Measurements from ENCODE around the gene LRRC8D. TPM values are rescaled to one million over a fixed set of nuclear protein-coding genes. Genes with fewer than 3 reads are reported as not detected.

Gene LRRC8D
- polyA plus RNA-seq, 2 donors: 3.5 to 7.1 TPM

- WGBS, 2 donors: 79% methylated on average over 2 of the region's 2 CpGs
- H3K36me3 ChIP-seq (ENCODE audit: control insufficient read depth in 2 of 2, insufficient read depth in 2 of 2, low read length in 1 of 2): no peaks in the 10 kb centered on the region
- H3K27ac ChIP-seq (ENCODE audit: low read depth in 2 of 2, low read length in 1 of 2): no peak overlapping the region
- H3K9me3 ChIP-seq (ENCODE audit: control insufficient read depth in 2 of 2, insufficient read depth in 1 of 2, low read depth in 1 of 2, low read length in 1 of 2): no peaks in the 10 kb centered on the region
- H3K27me3 ChIP-seq (ENCODE audit: control insufficient read depth in 1 of 2, insufficient read depth in 2 of 2, low read length in 2 of 2): no peaks in the 10 kb centered on the region
- peaks cover 0 to 3% of the 10 kb centered on the region in 2 donors for H3K4me1 ChIP-seq (ENCODE audit: control insufficient read depth in 2 of 2, insufficient read depth in 2 of 2, low read length in 1 of 2)
- no peak overlapping the region for H3K4me3 ChIP-seq (ENCODE audit: low read depth in 1 of 2, low read length in 2 of 2)
Measured at GRCh38 chr1:89907727-89908212, 86.9 kb downstream of the LRRC8D start.

GRCh38 chr1:89908273-89908671, 87.4 kb downstream of the LRRC8D start:
- peak overlapping the region in 1 of 2 donors; percentile 42 for H3K27ac ChIP-seq (ENCODE audit: low read depth in 2 of 2, low read length in 1 of 2)
- peaks cover 0 to 3% of the 10 kb centered on the region in 2 donors for H3K4me1 ChIP-seq (ENCODE audit: control insufficient read depth in 2 of 2, insufficient read depth in 2 of 2, low read length in 1 of 2)
- no peak overlapping the region for H3K4me3 ChIP-seq (ENCODE audit: low read depth in 1 of 2, low read length in 2 of 2)
- no peaks in the 10 kb centered on the region for H3K27me3 ChIP-seq (ENCODE audit: control insufficient read depth in 1 of 2, insufficient read depth in 2 of 2, low read length in 2 of 2)
- H3K36me3 ChIP-seq (ENCODE audit: control insufficient read depth in 2 of 2, insufficient read depth in 2 of 2, low read length in 1 of 2): no peaks in the 10 kb centered on the region
- H3K9me3 ChIP-seq (ENCODE audit: control insufficient read depth in 2 of 2, insufficient read depth in 1 of 2, low read depth in 1 of 2, low read length in 1 of 2): no peaks in the 10 kb centered on the region
- 100% methylated on average over 2 of the region's 2 CpGs for WGBS, 2 donors

DNA sequence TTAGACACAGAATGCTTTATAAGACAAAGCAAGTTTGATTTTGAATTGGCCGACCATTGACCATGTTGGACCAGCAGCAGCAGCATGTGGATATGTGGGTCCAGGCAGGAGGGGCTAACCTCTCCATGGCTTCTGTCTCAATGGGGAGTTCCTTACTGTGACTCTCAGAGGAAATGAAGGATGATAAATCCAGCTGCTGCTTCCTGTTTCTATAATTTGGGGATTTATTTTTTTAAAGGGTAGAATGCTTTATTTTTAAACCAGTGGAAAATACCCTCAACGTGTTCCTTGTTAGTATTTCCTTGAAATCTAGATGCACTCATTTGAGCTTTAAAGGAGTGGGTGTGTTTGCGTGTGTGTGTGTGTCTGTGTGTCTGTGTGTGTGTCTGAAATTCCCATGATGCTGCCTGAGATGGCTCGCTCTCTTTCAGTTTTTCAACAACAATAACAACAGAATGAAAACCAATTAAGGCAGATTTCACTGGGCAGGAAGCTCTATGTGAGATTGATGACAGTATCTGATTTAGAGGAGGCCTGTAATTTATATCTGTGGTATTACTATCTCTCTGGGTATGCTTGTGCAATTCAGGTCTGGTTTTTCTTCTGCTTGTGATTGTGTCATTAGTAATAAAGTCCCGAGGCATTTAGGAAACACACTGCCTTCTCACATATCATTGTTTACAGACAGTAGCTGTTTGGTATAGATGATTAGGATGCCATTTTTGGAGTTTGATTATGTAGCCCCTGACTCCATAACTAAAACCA, 88.0 kb downstream of the LRRC8D start:
- Histone ChIP-seq H3K4me3 (ENCODE audit: low read depth in 1 of 2, low read length in 2 of 2) (no peak overlapping the region), H3K36me3 (ENCODE audit: control insufficient read depth in 2 of 2, insufficient read depth in 2 of 2, low read length in 1 of 2) (no peaks in the 10 kb centered on the region), H3K9me3 (ENCODE audit: control insufficient read depth in 2 of 2, insufficient read depth in 1 of 2, low read depth in 1 of 2, low read length in 1 of 2) (no peaks in the 10 kb centered on the region), H3K27ac (ENCODE audit: low read depth in 2 of 2, low read length in 1 of 2) (peak overlapping the region in 1 of 2 donors; percentile 42), H3K27me3 (ENCODE audit: control insufficient read depth in 1 of 2, insufficient read depth in 2 of 2, low read length in 2 of 2) (no peaks in the 10 kb centered on the region), H3K4me1 (ENCODE audit: control insufficient read depth in 2 of 2, insufficient read depth in 2 of 2, low read length in 1 of 2) (peaks cover 0 to 3% of the 10 kb centered on the region in 2 donors)
- WGBS, 2 donors: 58 to 62% methylated on average over 5 of the region's 5 CpGs

GRCh38 chr1:89910268-89910667, 89.4 kb downstream of the LRRC8D start:
- H3K27ac ChIP-seq (ENCODE audit: low read depth in 2 of 2, low read length in 1 of 2): no peak overlapping the region
- H3K9me3 ChIP-seq (ENCODE audit: control insufficient read depth in 2 of 2, insufficient read depth in 1 of 2, low read depth in 1 of 2, low read length in 1 of 2): no peaks in the 10 kb centered on the region
- peaks cover 0 to 3% of the 10 kb centered on the region in 2 donors for H3K4me1 ChIP-seq (ENCODE audit: control insufficient read depth in 2 of 2, insufficient read depth in 2 of 2, low read length in 1 of 2)
- no peak overlapping the region for H3K4me3 ChIP-seq (ENCODE audit: low read depth in 1 of 2, low read length in 2 of 2)
- no peaks in the 10 kb centered on the region for H3K36me3 ChIP-seq (ENCODE audit: control insufficient read depth in 2 of 2, insufficient read depth in 2 of 2, low read length in 1 of 2)
- H3K27me3 ChIP-seq (ENCODE audit: control insufficient read depth in 1 of 2, insufficient read depth in 2 of 2, low read length in 2 of 2): no peaks in the 10 kb centered on the region

DNA sequence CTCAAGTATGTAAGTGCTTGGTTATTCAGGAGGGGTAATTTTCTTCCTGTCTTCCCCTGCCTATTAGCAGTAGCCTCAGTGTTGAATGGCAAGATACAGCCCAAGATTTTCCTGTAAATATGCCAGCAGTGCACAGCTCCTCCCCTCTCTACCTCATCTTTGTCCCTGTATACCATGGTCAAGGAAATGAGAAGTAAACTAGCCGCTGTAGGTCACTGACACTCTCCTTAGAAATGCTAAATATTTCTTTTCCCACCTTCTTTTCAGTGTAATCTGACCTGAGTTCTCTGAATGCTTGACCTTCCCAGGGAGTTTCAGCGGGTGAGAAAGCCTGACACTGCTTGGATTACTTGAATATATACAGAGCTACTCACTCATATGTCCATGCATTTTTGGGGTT, 89.9 kb downstream of the LRRC8D start:
- Histone ChIP-seq H3K27ac (ENCODE audit: low read depth in 2 of 2, low read length in 1 of 2) (no peak overlapping the region), H3K36me3 (ENCODE audit: control insufficient read depth in 2 of 2, insufficient read depth in 2 of 2, low read length in 1 of 2) (no peaks in the 10 kb centered on the region), H3K4me3 (ENCODE audit: low read depth in 1 of 2, low read length in 2 of 2) (no peak overlapping the region), H3K4me1 (ENCODE audit: control insufficient read depth in 2 of 2, insufficient read depth in 2 of 2, low read length in 1 of 2) (peaks cover 0 to 3% of the 10 kb centered on the region in 2 donors), H3K9me3 (ENCODE audit: control insufficient read depth in 2 of 2, insufficient read depth in 1 of 2, low read depth in 1 of 2, low read length in 1 of 2) (no peaks in the 10 kb centered on the region), H3K27me3 (ENCODE audit: control insufficient read depth in 1 of 2, insufficient read depth in 2 of 2, low read length in 2 of 2) (no peaks in the 10 kb centered on the region)
- WGBS, 2 donors: 79 to 84% methylated on average over 2 of the region's 2 CpGs

- 93 to 95% methylated on average over 10 of the region's 10 CpGs for WGBS, 2 donors
- Histone ChIP-seq H3K4me3 (ENCODE audit: low read depth in 1 of 2, low read length in 2 of 2) (no peak overlapping the region), H3K9me3 (ENCODE audit: control insufficient read depth in 2 of 2, insufficient read depth in 1 of 2, low read depth in 1 of 2, low read length in 1 of 2) (no peaks in the 10 kb centered on the region), H3K4me1 (ENCODE audit: control insufficient read depth in 2 of 2, insufficient read depth in 2 of 2, low read length in 1 of 2) (peaks cover 0 to 2% of the 10 kb centered on the region in 2 donors), H3K27ac (ENCODE audit: low read depth in 2 of 2, low read length in 1 of 2) (no peak overlapping the region), H3K36me3 (ENCODE audit: control insufficient read depth in 2 of 2, insufficient read depth in 2 of 2, low read length in 1 of 2) (no peaks in the 10 kb centered on the region), H3K27me3 (ENCODE audit: control insufficient read depth in 1 of 2, insufficient read depth in 2 of 2, low read length in 2 of 2) (no peaks in the 10 kb centered on the region)
Measured at GRCh38 chr1:89911191-89911991, 90.6 kb downstream of the LRRC8D start.

- H3K4me1 ChIP-seq (ENCODE audit: control insufficient read depth in 2 of 2, insufficient read depth in 2 of 2, low read length in 1 of 2): no peaks in the 10 kb centered on the region
- no peaks in the 10 kb centered on the region for H3K9me3 ChIP-seq (ENCODE audit: control insufficient read depth in 2 of 2, insufficient read depth in 1 of 2, low read depth in 1 of 2, low read length in 1 of 2)
- H3K4me3 ChIP-seq (ENCODE audit: low read depth in 1 of 2, low read length in 2 of 2): no peak overlapping the region
- 87 to 88% methylated on average over 1 of the region's 1 CpG for WGBS, 2 donors
- no peaks in the 10 kb centered on the region for H3K27me3 ChIP-seq (ENCODE audit: control insufficient read depth in 1 of 2, insufficient read depth in 2 of 2, low read length in 2 of 2)
- no peak overlapping the region for H3K27ac ChIP-seq (ENCODE audit: low read depth in 2 of 2, low read length in 1 of 2)
- no peaks in the 10 kb centered on the region for H3K36me3 ChIP-seq (ENCODE audit: control insufficient read depth in 2 of 2, insufficient read depth in 2 of 2, low read length in 1 of 2)
Measured at GRCh38 chr1:89912073-89912472, 91.2 kb downstream of the LRRC8D start.

DNA sequence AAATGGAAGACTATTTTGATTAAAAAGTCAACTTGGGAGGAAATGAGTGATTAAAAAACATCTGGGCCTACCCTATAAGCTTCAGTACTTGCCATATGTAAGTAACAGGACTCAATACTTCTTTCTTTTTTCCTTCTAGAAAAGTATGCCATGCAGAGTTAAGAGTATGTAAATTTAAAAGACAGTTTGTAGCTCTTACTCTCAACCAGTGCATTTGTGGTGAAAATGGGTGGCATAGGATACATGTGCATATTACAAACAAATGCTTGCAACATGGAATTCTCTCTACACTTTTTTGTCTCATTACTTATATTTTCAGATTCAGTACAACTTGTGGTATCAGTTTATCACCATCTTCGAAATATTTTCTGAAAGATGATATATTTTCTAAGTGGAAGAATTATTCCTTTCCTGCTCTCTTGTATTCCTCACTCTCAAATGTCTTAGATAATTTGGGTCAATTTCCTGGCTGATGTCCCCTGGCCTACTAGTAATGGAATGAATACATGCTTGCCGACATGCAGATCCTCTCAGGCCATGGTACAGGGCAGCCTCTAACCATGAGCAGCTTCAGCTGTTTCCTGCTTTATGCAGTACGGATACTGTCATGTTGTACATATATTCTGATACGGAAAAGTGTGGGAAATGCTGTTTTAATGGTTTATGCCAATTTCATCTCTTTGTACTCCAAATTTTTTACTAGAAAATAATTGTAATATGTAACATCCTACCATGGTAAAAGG, 92.7 kb downstream of the LRRC8D start:
- H3K36me3 ChIP-seq (ENCODE audit: control insufficient read depth in 2 of 2, insufficient read depth in 2 of 2, low read length in 1 of 2): no peaks in the 10 kb centered on the region
- H3K4me1 ChIP-seq (ENCODE audit: control insufficient read depth in 2 of 2, insufficient read depth in 2 of 2, low read length in 1 of 2): no peaks in the 10 kb centered on the region
- no peaks in the 10 kb centered on the region for H3K9me3 ChIP-seq (ENCODE audit: control insufficient read depth in 2 of 2, insufficient read depth in 1 of 2, low read depth in 1 of 2, low read length in 1 of 2)
- no peaks in the 10 kb centered on the region for H3K27me3 ChIP-seq (ENCODE audit: control insufficient read depth in 1 of 2, insufficient read depth in 2 of 2, low read length in 2 of 2)
- no peak overlapping the region for H3K4me3 ChIP-seq (ENCODE audit: low read depth in 1 of 2, low read length in 2 of 2)
- H3K27ac ChIP-seq (ENCODE audit: low read depth in 2 of 2, low read length in 1 of 2): no peak overlapping the region
- WGBS, 2 donors: 87 to 91% methylated on average over 4 of the region's 4 CpGs

DNA sequence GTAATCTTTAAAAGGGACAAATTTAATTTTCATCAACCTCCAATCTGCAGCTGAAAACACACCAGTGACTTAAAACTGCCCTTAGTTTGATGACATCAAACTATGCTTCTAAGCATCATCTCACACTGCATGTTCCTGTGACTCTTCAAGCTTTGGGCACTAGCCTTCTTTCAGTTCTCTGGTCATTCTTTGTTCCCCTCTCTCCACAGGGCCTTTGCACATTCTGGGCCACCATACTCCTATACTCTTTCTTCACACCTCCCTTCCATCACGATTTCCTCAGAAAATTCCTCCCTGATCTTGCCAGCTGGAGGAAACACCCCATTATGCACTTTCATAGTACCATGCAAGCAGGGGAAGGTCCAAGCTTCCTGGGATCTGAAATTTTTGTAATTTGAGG, 96.5 kb downstream of the LRRC8D start:
- Histone ChIP-seq H3K4me3 (ENCODE audit: low read depth in 1 of 2, low read length in 2 of 2) (no peak overlapping the region), H3K36me3 (ENCODE audit: control insufficient read depth in 2 of 2, insufficient read depth in 2 of 2, low read length in 1 of 2) (no peaks in the 10 kb centered on the region), H3K4me1 (ENCODE audit: control insufficient read depth in 2 of 2, insufficient read depth in 2 of 2, low read length in 1 of 2) (no peaks in the 10 kb centered on the region), H3K27me3 (ENCODE audit: control insufficient read depth in 1 of 2, insufficient read depth in 2 of 2, low read length in 2 of 2) (no peaks in the 10 kb centered on the region), H3K9me3 (ENCODE audit: control insufficient read depth in 2 of 2, insufficient read depth in 1 of 2, low read depth in 1 of 2, low read length in 1 of 2) (no peaks in the 10 kb centered on the region), H3K27ac (ENCODE audit: low read depth in 2 of 2, low read length in 1 of 2) (no peak overlapping the region)
- 56 to 75% methylated on average over 1 of the region's 1 CpG for WGBS, 2 donors

Measured in esophagus (tissue), 2 donors.